H1 (cell line): ENCODE results near the gene MAGI1.

ENCODE experiments used
- POLR2A ChIP-seq, 2 experiments: IDR thresholded peaks; 1 replicate in 1 of 2; 2 replicates in 1 of 2; pipeline ENCODE4 v1.6.1; 2011; ENCODE audit warnings: low read depth in 2 of 2, low read length in 2 of 2, mild to moderate bottlenecking in 2 of 2; ENCODE audit errors: control extremely low read depth in 1 of 2
- RAD21 ChIP-seq, 2 experiments: IDR thresholded peaks in 1 of 2; conservative IDR thresholded peaks in 1 of 2; 2 replicates each; pipeline ENCODE4 v1.6.1; 2011; ENCODE audit warnings: low read depth in 2 of 2, low read length in 2 of 2, improper control_type of control experiment in 1 of 2, inconsistent platforms in 1 of 2, mild to moderate bottlenecking in 1 of 2, moderate library complexity in 1 of 2
- SIRT6 ChIP-seq: IDR thresholded peaks from one replicate; pipeline ENCODE4 v1.7.1; 2012; ENCODE audit warnings: low read length, inconsistent platforms
- SP1 ChIP-seq: IDR thresholded peaks from 2 replicates; pipeline ENCODE4 v1.6.1; 2011; ENCODE audit warnings: low read depth, low read length
- SP2 ChIP-seq: IDR thresholded peaks from 2 replicates; pipeline ENCODE4 v1.6.1; 2012; ENCODE audit warnings: mild to moderate bottlenecking, low read length, inconsistent platforms
- SP4 ChIP-seq: IDR thresholded peaks from 2 replicates; pipeline ENCODE4 v1.6.1; 2012; ENCODE audit warnings: low read length, inconsistent platforms
- TAF1 ChIP-seq: IDR thresholded peaks from 2 replicates; pipeline ENCODE4 v1.6.1; 2011; ENCODE audit warnings: mild to moderate bottlenecking, low read depth, low read length
- TF ChIP-seq, protein P1 (sequence below), 3 experiments: IDR thresholded peaks; 1 replicate in 2 of 3; 2 replicates in 1 of 3; pipeline versions ENCODE4 v1.5.1 to v1.6.1; 2011; ENCODE audit warnings: low read length in 3 of 3, mild to moderate bottlenecking in 3 of 3, inconsistent platforms in 2 of 3, low read depth in 1 of 3, moderate library complexity in 1 of 3; ENCODE audit not compliant: insufficient read depth in 1 of 3; ENCODE audit errors: control extremely low read depth in 1 of 3

DNA sequence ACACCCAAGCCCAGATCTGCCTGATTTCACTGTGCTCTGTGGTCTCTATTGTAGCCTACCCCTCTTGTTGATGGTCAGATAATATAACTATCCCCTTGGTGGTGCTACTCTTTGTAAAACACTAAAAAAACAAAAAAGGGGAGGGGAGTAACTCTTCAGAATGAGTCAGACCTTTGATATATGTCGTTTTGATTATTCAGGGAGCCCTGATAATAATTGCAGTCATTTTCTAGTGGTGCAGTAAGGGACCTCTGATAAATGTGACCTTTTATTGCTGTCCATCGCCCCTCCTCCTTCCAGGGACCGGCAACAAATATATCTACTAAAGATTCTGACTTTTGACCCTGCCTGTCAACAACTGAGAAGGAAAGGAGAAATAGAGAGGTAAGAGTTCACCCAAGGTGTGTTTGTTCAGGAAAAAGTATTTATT, 45.1 kb upstream of the MAGI1 start:
- TF ChIP-seq, protein P1, sequence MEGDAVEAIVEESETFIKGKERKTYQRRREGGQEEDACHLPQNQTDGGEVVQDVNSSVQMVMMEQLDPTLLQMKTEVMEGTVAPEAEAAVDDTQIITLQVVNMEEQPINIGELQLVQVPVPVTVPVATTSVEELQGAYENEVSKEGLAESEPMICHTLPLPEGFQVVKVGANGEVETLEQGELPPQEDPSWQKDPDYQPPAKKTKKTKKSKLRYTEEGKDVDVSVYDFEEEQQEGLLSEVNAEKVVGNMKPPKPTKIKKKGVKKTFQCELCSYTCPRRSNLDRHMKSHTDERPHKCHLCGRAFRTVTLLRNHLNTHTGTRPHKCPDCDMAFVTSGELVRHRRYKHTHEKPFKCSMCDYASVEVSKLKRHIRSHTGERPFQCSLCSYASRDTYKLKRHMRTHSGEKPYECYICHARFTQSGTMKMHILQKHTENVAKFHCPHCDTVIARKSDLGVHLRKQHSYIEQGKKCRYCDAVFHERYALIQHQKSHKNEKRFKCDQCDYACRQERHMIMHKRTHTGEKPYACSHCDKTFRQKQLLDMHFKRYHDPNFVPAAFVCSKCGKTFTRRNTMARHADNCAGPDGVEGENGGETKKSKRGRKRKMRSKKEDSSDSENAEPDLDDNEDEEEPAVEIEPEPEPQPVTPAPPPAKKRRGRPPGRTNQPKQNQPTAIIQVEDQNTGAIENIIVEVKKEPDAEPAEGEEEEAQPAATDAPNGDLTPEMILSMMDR (IDR thresholded peaks at IDR 0.05; ENCODE audit: control extremely low read depth in 1 of 3, insufficient read depth in 1 of 3, low read depth in 1 of 3, low read length in 3 of 3) = no peak
- TF ChIP-seq POLR2A (IDR thresholded peaks at IDR 0.05; ENCODE audit: control extremely low read depth in 1 of 2, low read depth in 2 of 2, low read length in 2 of 2) = no peak
- TF ChIP-seq SP4 = no peak
- no peak for TF ChIP-seq TAF1
- no peak for TF ChIP-seq SP2
- no peak for TF ChIP-seq SP1
- TF ChIP-seq SIRT6 = no peak
- TF ChIP-seq RAD21 (IDR thresholded peaks at IDR 0.05 in 1 of 2, conservative IDR thresholded peaks at IDR 0.05 in 1 of 2; ENCODE audit: low read depth in 2 of 2, low read length in 2 of 2) = no peak
